GM19023 (cell line): ENCODE results near the gene WNT3A.
"Not testable (repeated sequence)": the region's sequence is repeated elsewhere in the genome, so short reads cannot be mapped to it uniquely, and the experiment has no call there.

Experiments
- ATAC-seq: cut with Tn5 transposase; IDR thresholded peaks from one replicate; pipeline ENCODE4 v1.9.1; 2021; ENCODE audit warnings: mild to moderate bottlenecking, moderate library complexity; ENCODE audit not compliant: unreplicated experiment

Gene WNT3A

DNA sequence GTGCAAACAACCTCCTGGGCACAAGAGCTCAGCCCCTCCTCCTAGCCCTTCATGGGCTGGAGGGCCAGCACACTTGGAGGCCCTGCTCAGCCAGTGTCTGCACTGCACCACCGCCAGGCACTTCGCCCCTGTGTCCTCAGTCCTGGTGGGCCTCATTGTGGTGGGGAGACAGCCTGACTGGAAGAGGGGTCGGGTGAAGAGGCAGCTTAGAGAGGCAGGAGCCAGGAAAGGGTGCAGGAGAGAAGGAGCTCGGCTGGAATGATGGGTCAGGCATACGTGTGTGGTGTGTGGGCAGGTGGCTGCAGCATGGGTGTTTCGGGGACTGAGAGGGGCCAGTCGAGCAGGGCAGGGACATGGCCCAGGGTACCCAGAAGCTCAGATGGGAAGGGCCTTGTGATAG, 4.1 kb downstream of the WNT3A start:
- no peak for ATAC-seq

DNA sequence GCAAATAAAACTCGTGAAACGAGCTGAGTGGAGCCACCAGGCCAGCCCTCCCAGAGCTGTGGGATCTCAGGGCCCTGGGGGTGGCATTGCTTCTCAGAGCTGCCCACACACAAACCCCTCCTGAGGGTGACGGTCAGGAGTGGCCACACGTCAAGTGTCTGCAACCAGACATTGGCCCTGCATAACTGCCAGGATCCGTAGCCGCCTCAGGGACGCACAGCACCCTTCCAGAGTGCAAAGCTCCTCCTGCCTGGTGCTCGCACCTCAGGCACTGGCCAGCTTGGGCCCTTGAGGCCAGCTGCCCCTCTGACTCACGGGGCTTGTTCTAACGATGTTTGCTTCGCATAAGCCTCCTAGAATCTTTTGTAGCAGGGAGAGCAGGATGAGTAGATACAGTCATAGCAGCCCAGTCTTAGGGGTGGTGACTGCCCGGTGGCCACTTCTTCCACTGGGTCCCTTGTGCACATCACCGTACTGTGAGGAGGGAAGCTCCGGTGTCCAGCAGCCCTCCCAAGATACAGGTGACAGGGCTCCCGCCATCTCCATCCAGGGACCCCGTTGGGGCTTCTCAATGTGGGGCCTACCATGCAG, 5.0 kb downstream of the WNT3A start:
- ATAC-seq: no peak

DNA sequence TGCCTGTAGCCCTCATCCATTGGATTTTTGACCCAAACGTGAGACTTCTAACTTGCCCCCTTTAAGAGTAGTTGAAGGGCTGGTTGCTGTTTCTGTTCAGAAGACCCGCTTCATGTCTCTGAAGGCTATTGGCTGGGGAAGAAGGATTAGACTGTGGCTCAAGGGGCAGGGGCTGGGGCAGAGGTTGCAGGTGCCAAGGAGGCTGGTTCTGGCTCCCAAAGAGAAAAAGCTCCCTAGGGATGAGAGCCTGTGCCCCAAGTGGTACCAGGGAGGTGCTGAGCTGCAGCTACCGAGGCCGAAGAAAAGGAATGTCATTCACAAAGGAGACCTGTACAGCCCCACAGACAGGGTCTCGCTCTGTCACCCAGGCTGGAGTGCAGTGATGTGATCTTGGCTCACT, 5.8 kb downstream of the WNT3A start:
- no peak for ATAC-seq

DNA sequence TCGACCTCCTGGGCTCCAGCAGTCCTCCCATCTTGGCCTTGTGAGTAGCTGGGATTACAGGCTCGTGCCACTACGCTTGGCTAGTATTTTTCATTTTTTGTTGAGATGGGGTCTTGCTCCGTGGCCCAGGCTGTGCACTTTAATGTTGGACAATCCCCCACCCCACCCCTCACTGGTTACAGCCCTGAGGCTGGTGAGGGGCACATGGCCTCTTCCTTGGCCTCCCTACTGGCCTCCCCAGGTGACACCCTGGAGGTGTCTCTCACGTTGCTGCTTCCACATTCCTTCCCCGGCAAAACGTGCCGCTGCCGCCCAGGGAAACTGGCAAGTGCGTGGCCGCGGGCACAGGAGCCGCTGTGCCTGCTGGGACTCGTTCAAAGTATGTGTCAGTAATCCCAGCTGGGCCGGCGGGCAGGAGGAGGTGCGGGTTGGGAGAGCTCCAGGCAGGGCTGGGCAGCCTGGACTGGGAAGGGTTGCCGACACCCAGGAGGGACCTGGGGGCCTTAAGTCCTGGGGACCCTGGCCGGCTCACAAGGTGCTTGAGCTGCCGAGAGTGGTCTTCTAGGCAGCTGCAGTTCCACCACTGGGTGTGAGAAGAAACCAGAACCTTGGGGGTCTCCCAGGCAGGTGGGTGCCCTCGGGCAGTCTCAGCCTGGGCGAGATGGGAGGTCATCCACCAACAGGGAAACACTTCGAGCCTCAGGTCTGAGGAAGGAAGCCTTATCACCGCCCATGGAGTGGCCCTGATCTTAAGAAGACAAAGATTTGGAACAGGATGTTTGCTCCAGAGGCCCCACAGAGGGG, 6.5 kb downstream of the WNT3A start:
- ATAC-seq: no peak

DNA sequence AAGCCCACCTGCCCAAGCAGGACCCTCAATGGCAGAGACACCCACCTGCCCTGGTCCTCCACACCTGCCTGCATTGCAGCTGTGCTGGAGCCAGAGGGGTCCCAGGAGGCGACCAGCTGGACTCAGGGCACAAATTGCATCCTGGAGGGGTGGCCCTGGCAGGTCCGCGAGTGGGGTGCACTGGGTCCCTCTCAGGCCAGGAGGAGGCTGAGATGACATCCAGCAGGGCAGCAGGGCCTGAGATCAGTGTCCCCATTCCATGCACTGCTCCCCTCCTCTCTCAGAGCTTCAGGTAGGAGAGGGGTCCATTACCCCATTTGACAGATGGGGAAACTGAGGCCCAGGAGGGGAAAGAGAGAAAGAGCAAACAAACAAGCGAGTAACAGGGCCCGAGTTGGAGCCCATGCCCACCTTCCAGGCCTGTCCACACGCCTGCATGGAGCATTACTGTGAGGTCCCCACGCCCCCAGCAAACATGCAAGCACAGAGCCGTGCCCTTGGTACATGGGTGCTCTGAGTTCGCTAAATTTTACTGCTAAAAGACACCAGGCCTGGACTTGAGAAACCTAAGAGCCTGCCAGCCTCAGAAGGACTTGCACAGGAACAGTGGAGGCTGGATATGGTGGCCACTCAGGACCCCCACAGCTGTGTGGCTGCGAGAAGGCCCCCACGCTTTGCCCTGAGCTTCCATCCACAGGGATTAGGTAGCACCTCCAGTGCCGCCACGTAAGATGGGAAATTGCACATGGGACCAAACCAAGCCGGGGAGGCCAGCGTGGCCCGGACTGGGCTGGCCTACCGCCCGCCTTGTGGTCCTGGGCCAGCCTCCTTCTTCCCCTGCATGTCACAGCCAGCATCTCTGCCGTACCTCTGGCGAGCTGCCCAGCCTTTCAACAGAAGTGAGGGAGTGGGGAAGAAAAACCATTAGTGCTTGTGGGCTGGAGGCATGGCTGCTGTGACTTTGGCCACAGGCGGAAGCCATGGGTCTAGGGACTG, 7.4 kb downstream of the WNT3A start:
- no peak for ATAC-seq

DNA sequence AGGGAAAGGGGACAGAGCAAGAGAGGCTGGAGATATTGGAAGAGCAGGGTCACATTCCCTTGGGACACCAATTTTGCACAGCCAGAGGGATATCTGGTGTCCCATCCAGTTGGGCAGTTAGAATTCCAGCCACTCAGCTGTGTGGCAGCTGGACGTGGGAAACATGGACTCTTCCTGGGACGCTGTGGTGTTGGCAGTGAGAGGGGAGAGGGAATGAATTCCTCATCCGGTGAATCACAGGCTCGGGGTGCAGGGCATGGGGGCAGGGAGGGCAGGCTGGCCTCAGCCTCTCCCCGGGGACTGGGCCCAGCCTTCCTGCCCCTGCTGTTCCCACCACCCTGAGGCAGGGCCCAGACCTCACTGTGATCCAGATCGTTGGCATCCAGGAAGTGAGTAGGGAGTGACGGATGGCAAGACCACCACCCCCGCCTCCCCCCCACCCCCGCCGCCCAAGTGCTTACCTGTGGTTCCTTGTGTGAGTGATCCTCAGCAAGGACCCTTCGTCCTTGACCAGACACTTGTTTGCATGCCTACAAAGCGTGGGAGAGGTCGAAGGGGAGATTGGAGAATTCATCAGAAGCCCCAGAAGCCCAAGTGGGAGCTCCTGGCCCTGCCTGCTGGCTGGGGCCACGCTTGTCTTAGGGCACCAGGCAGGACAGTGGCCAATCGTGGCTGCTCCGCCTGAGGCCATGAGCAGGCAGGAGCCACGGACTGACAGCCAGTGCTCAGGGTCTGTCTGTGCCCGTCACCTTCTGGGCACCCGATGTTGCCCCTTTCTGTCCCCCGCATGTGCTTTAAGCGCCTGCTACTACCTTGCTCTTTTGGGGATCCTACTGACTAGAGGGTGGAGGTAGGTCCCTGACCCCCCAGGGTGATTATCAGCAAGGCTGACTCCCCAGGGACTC, 8.7 kb downstream of the WNT3A start:
- no peak for ATAC-seq

DNA sequence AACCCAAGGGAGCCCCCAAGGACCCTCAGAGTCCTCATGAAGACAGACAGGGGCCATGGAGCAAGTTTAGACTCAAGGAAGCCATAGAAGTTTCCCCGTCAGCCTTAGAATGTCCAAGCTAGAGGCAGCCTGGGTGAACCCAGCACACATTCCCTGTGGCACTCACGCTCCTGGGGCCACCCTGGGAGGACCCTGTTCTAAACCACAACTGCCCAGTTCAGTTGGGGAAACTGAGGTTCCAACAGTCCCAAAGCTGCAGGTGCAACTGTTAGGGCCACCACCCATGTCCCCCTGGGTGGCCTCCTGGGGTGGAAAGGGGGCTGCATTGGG, 9.3 kb downstream of the WNT3A start:
- ATAC-seq: no peak

DNA sequence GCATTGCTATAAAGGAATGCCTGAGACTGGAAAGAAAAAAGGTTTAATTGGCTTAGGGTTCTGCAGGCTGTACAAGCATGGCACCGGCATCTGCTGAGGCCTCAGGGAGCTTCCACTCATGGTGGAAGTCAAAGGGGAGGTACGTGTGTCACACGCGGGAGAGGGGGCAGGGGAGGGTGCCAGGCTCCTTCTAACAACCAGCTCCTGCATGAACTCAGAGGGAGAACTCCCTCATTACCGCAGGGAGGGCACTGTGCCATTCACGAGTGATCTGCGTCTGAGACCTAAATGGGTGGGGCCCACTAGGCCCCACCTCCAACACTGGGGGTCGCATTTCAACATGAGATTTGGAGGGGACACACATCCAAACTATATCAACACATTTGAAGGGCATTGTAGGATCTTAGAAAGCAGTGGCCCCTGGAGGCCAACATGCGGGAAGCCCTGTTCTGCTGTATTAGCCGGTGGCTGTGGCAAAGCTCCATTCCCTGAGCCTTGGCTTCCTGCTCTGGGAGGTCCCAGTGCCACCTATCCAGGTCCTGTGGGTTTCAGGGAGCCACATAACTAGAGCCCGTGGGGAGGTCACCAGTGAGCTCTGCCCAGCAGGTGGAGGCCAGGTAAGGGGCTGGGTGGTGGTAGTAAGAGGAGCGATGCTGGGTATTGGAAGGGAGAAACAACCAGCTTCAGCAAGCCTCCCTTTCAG, 10.0 kb downstream of the WNT3A start:
- no peak for ATAC-seq

DNA sequence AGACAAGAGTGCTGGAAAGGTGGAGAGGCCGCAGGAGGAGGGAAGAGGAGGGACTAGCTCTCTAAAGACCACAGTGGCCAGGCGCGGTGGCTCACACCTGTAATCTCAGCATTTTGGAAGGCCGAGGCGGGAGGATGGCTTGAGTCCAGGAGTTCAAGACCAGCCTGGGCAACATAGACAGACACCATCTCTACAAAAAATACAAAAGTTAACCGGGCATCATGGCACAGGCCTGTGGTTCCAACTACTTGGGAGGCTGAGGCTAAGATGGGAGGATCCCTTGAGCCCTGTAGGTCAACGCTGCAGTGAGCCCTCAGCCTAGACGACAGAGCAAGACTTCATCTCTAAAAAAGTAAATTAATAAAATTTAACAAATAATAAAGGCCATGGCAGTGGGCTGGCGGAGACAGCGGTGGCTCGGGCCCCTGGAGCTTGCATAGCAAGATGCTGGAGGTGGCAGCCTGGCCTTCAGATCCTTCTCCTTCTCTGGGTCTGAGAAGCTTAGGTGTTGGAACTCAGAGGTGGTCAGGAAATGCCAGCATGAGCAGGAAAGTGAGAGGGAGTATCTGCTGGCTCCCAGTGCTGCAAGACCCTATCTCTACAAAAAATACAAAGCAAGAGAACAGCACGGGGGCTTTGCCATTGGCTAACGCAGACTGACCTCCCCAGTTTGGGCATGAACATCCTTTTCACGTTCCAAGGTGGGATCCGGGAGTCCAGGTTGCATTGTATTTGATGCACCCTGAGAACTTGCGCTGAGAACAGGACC, 10.7 kb downstream of the WNT3A start:
- no peak for ATAC-seq

DNA sequence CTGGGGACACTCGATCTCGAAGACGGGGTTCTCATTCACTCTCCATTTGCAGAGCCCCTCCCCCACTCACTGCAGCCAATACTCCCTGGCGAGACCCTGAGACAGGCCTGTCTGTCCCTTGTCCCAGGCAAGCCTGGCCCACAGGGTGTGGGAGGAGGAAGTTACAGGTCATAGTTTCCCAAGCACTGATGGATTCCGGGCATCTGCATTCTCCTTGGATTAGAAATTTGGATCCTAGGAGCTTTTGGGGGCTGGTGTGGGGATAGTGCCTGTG, 11.3 kb downstream of the WNT3A start:
- no peak for ATAC-seq

DNA sequence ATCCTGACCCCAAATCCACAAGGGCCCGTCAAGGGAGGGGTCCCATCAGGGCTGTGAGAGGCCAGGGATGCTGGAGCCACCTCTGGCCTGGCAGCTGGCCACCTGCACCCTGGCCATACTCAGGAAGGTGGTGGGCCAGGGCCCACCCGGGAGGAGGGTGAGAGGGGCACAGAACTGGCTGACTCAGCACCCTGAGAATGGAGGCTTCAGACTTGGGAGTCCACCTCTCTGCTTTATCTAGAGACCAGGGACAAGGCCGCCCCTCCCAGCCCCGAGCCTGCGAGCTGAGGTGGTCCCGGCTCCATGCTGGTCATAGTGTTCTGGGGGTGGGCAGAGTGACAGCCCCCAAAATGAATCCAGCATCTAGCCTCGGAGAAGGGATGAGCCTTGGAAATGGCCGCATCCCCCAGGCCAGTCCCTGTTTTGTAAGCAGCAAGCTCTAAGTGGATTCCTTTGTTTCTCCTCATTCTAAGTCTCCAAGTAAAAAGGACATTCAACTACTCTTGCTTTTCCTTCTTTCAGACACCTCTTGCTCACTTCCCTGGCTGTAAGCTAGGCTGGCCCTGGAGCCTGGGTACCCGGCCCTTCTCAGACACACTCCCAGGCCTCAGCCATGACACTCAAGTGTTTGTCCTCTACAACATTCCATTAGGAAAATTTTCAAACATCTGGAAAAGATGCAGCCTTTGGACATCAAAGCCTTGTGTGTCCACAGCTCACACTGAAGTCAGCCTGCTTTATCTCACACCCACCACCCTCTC, 12.3 kb downstream of the WNT3A start:
- no peak for ATAC-seq

DNA sequence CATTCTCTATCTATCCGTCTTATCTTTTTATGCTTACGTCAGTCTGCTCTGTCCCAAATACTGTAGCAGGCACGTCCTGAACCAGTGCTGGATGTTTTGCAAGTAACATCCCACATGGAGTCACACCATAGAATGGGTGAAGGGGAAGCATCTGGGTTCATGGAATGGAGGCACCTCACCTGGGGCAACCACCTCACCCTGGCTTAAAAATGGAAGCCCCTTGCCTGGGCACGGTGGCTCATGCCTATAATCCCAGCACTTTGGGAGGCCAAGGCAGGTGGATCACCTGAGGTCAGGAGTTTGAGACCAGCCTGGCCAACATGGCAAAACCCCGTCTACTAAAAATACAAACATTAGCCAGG, 12.9 kb downstream of the WNT3A start:
- ATAC-seq: not testable (repeated sequence)

DNA sequence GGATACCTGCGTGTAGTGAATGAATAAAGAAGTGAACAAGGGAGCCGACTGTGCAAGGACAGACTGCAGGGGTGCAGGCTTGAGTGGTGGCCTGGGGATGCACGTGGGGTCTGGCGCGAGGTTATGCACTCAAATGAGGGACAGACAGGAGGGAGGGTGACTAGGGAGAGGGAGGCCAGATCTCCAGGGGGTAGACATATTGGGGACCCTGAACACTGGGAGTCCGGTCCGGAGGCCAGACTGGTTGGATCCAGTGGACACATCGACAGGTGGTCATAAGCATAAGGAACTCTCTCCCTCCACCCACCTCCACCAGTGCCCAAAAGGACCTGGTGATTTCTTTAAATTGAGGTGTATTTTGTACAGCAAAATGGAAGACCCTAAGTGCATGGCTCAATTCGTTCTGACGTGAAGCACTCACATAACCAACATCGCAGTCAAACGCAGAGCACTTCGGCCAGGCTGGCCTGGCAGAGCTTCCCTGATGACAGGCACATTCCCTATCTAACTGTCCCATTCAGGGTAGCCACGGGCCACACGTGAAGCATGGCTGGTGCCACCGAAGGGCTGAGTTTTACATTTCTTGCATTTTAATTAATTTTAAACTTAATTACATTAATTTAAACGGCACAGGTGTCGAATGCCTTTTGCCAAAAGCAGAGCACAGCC, 14.0 kb downstream of the WNT3A start:
- ATAC-seq: no peak

DNA sequence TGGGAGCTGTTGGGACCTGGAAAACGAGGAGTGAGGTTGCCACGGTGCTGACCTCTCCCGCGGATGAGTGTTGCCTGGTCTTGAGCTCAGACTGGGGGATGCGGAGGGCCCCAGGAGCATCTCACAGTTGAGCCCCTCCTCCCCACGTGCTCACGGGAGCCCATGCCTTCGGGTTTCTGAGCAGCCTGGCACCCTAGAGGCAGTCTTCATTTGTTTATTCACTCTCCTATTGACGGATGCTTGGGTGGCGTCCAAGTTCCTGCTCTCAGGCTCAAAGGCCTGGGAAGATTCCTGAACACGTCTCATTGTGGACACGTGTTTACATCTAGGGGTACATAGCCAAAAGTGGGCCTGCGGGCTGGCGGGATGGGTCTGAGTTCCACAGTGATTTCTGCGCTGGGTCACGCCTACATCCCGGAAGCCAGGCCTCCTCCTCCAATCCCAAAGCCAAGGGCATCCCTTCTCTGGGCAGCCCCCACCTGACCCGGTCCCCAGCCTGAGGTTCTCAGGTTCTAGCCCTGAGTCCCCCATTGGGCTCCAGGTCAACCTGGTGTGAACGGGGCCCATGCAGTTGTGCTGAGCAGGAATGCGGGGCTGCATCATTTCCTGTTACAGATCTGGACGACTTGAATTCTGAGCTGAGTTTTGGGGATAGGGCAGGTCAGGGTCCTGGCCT, 14.7 kb downstream of the WNT3A start:
- no peak for ATAC-seq

DNA sequence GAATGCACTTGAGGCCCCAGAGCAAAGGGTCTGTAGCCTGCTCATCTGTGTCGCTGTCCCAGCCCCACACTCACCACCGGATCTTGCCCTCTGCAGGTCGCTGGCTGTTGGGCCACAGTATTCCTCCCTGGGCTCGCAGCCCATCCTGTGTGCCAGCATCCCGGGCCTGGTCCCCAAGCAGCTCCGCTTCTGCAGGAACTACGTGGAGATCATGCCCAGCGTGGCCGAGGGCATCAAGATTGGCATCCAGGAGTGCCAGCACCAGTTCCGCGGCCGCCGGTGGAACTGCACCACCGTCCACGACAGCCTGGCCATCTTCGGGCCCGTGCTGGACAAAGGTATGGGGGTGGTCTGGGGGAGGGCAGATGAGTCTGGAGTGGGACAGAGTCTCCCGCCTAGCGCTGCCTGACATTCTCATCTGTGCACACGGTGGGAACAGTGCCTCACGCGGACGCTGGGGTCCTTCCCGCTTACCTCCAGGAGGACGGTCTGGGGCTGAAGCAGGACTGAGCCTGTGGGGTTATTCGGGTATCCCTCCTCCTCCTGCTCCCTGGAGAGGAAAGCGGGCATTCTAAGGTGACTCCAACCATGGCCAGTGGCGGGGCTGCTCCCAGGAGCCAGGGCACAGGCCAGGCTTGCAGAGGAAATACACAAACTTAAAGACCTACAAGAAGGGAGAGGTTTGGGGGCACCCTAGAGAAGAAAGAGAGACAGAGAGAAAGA, 15.9 kb downstream of the WNT3A start:
- ATAC-seq: no peak

DNA sequence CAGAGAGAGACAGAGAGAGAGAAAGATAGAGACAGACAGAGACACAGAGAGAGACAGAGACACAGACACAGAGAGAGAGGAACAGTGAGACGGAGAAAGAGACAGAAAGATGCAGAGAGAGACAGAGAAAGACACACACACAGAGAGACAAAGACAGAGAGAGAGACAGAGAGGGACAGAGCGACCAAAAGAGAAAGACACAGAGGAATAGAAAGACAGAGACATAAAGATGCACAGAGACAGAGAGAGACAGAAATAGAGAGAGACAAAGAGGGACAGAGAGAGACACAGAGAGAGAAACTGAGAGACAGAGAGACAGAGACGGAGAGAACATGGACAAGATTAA, 16.5 kb downstream of the WNT3A start:
- no peak for ATAC-seq

DNA sequence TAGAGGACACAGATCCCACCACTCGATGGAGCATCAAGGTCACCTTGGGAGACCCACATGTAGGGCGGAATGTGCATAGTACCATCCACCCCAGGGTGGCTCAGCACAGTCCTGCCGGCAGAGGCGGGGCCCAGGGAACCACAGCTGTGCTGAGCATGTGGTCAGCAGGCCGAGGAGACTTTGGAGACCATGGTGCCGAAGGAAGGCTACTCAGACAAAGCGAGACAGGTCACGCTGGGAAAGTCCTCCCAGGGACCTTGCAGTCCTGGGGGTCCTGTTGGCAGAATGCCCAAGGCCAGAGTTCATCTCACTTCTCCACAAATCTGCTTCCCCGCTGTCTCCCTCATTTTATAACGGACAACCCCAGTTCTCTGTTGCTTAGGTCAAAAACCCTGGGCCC, 22.5 kb downstream of the WNT3A start:
- no peak for ATAC-seq
